ENCODE data around the gene KHK.

Gene KHK

GRCh38 chr2:27131429-27131828 lies 44.9 kb downstream of the KHK start:
- DNase-seq, result no peak

- no peak for DNase-seq
Observed at GRCh38 chr2:27133195-27133875, 46.8 kb downstream of the KHK start.

GRCh38 chr2:27133905-27134780 lies 47.6 kb downstream of the KHK start, which contains the start of gene PREB:
TSS of gene PREB (minus strand) at chr2:27134636. CDS start at chr2:27134421, 215 bp downstream.
- DNase-seq, result peak; percentile 94 to 98

- no peak for DNase-seq
Observed at GRCh38 chr2:27134781-27135477, 48.4 kb downstream of the KHK start.

- no peak for DNase-seq
Observed at GRCh38 chr2:27135478-27135955, 48.9 kb downstream of the KHK start.

GRCh38 chr2:27136751-27137150 lies 50.2 kb downstream of the KHK start:
- DNase-seq, result no peak

- DNase-seq, result no peak
Observed at GRCh38 chr2:27137322-27137935, 50.9 kb downstream of the KHK start.

GRCh38 chr2:27138111-27138510 lies 51.5 kb downstream of the KHK start:
- no peak for DNase-seq

- no peak for DNase-seq
Observed at GRCh38 chr2:27139310-27139709, 52.7 kb downstream of the KHK start, which contains the start of gene PRR30. TSS of gene PRR30 (minus strand) at chr2:27139410. CDS start at chr2:27138329, 1,081 bp downstream.

GRCh38 chr2:27143285-27143684 lies 56.7 kb downstream of the KHK start:
- DNase-seq, result no peak

GRCh38 chr2:27145682-27146081 lies 59.1 kb downstream of the KHK start:
- no peak for DNase-seq

- DNase-seq, result no peak
Observed at GRCh38 chr2:27147935-27148334, 61.4 kb downstream of the KHK start.

GRCh38 chr2:27148801-27149439 lies 62.3 kb downstream of the KHK start, which contains the start of gene TCF23:
TSS of gene TCF23 (plus strand) at chr2:27149004. CDS start at chr2:27149134, 130 bp downstream.
- no peak for DNase-seq

GRCh38 chr2:27149570-27150405 lies 63.2 kb downstream of the KHK start:
- DNase-seq, result no peak
